K562 (cell line): ENCODE measurements around the gene PPM1M. TPM values are rescaled to one million over a fixed set of nuclear protein-coding genes. Genes with fewer than 3 reads are reported as not detected.

ENCODE experiments used
- ATAC-seq: fragments of 200-7000 bp; cut with Tn5 transposase; 3 replicates; pipeline ENCODE4 v1.9.1; 2020; ENCODE audit warnings: moderate library complexity
- BruUV-seq: library from RNA; stranded (reverse); fragments of 400-500 nt; replicated peaks from 2 replicates; lab custom pipeline; 2021; lab: Mats Ljungman, UMichigan
- CTCF ChIA-PET: fragments of 300-600 bp; formaldehyde crosslinking; extraction: SDS; loops from one replicate; lab custom pipeline; 2021; ENCODE audit warnings: low intra/inter-chr PET ratio; lab: Yijun Ruan, JAX
- POLR2A ChIA-PET: fragments of 300-600, 350-650 bp; sonication (Branson Sonifier 250); formaldehyde crosslinking; extraction: SDS; loops from one replicate; lab custom pipeline; 2021; ENCODE audit warnings: antibody characterized with exemption, inconsistent platforms; lab: Yijun Ruan, JAX
- DNase-seq, 4 experiments: peaks; one replicate each; pipeline versions ENCODE4 v3.0.0 to v3.0.0-alpha.2; 2011 to 2018; ENCODE audit warnings: low spot score in 3 of 4, mixed read lengths in 3 of 4; ENCODE audit errors: extremely low read depth in 1 of 4
- FAIRE-seq: peaks from 2 replicates; lab custom pipeline; 2011; peaks lifted over from hg19 to GRCh38; lab: Jason Lieb, UNC
- H2AFZ ChIP-seq: 2 replicates; pipeline ENCODE4 v1.6.0; 2011; ENCODE audit warnings: low read depth, low read length, control low read depth, inconsistent platforms
- H3K27ac ChIP-seq: fragments of 200-600 bp; 3 replicates; pipeline ENCODE4 v1.8.0; 2011; ENCODE audit warnings: low read depth, mild to moderate bottlenecking, control low read depth, inconsistent platforms, low read length, moderate library complexity, mixed read lengths; ENCODE audit errors: extremely low read depth
- H3K27me3 ChIP-seq, 2 experiments: fragments of 300-600 bp in 1 of 2; 2 replicates in 1 of 2; 3 replicates in 1 of 2; pipeline versions ENCODE4 v1.6.0 to v1.8.0; 2011; ENCODE audit warnings: inconsistent platforms in 2 of 2, low read length in 2 of 2, mild to moderate bottlenecking in 1 of 2, mixed read lengths in 1 of 2, moderate library complexity in 1 of 2; ENCODE audit not compliant: control insufficient read depth in 2 of 2, insufficient read depth in 2 of 2
- H3K36me3 ChIP-seq: fragments of 300-600 bp; 3 replicates; pipeline ENCODE4 v1.8.0; 2011; ENCODE audit warnings: mild to moderate bottlenecking, low read length, inconsistent platforms; ENCODE audit not compliant: control insufficient read depth, insufficient read depth
- H3K4me1 ChIP-seq, 2 experiments: fragments of 200-600 bp in 1 of 2; replicated peaks in 1 of 2; 2 replicates in 1 of 2; 3 replicates in 1 of 2; pipeline versions ENCODE4 v1.5.1 to v1.8.0; 2011; ENCODE audit warnings: inconsistent platforms in 2 of 2, low read length in 2 of 2, mild to moderate bottlenecking in 1 of 2, mixed read lengths in 1 of 2, moderate library complexity in 1 of 2; ENCODE audit not compliant: control insufficient read depth in 2 of 2, insufficient read depth in 2 of 2
- H3K4me2 ChIP-seq: 2 replicates; pipeline ENCODE4 v1.6.1; 2011; ENCODE audit warnings: low read length, control low read depth, inconsistent platforms, mixed read lengths; ENCODE audit not compliant: insufficient read depth
- H3K4me3 ChIP-seq: fragments of 200-600 bp; sonication (generic), shearing (Covaris generic); 2 replicates; pipeline ENCODE4 v1.5.1; 2016; ENCODE audit warnings: control low read depth, inconsistent platforms
- H3K79me2 ChIP-seq: fragments of 200-600 bp; 3 replicates; pipeline ENCODE4 v1.8.0; 2011; ENCODE audit warnings: low read length, inconsistent platforms; ENCODE audit not compliant: control insufficient read depth, insufficient read depth
- H3K9ac ChIP-seq, 2 experiments: 2 replicates each; pipeline versions ENCODE4 v1.6.0 to v1.6.1; 2011; ENCODE audit warnings: low read depth in 2 of 2, low read length in 2 of 2, control low read depth in 1 of 2, inconsistent platforms in 1 of 2, mild to moderate bottlenecking in 1 of 2, mixed read lengths in 1 of 2; ENCODE audit not compliant: insufficient read depth in 1 of 2
- H3K9me1 ChIP-seq: one replicate; pipeline ENCODE4 v1.6.0; 2011; ENCODE audit warnings: inconsistent platforms, mild to moderate bottlenecking, low read length, moderate library complexity; ENCODE audit not compliant: control insufficient read depth, insufficient read depth
- H3K9me3 ChIP-seq: replicated peaks from 2 replicates; pipeline ENCODE4 v1.5.1; 2011; ENCODE audit warnings: low read depth, low read length, inconsistent platforms; ENCODE audit not compliant: control insufficient read depth, insufficient read depth
- H4K20me1 ChIP-seq: replicated peaks from 2 replicates; pipeline ENCODE4 v1.6.1; 2011; ENCODE audit warnings: low read length, inconsistent platforms, mixed read lengths; ENCODE audit not compliant: control insufficient read depth, insufficient read depth
- ADNP ChIP-seq: fragments of 200-800 bp; sonication (Bioruptor generic); IDR thresholded peaks from 2 replicates; pipeline ENCODE4 v1.6.1; 2016; ENCODE audit warnings: missing genetic modification characterization, missing compliant biosample characterization
- BHLHE40 ChIP-seq: IDR thresholded peaks from 2 replicates; pipeline ENCODE4 v1.6.1; 2011; ENCODE audit warnings: low read length, improper control_type of control experiment
- MCM5 ChIP-seq: fragments of 450-650 bp; IDR thresholded peaks from 2 replicates; pipeline ENCODE4 v1.6.1; 2016; ENCODE audit warnings: low read depth
- PHF20 ChIP-seq: fragments of 450-650 bp; IDR thresholded peaks from 2 replicates; pipeline ENCODE4 v1.6.1; 2018; ENCODE audit not compliant: partially characterized antibody
- SETDB1 ChIP-seq: IDR thresholded peaks from one replicate; pipeline ENCODE4 v1.6.1; 2012; ENCODE audit warnings: low read length, control low read depth, inconsistent platforms
- SIRT6 ChIP-seq: IDR thresholded peaks from one replicate; pipeline ENCODE4 v1.6.1; 2012; ENCODE audit warnings: low read depth, mild to moderate bottlenecking, control low read depth, inconsistent platforms, low read length, moderate library complexity
- TEAD4 ChIP-seq, 2 experiments: sonication (generic) in 1 of 2; formaldehyde crosslinking in 1 of 2; IDR thresholded peaks; 2 replicates each; pipeline versions ENCODE4 v1.6.1 to v1.8.0; 2012 to 2022; ENCODE audit warnings: borderline replicate concordance in 1 of 2, inconsistent platforms in 1 of 2, low read length in 1 of 2, mild to moderate bottlenecking in 1 of 2, missing genetic modification reagents in 1 of 2
- THRAP3 ChIP-seq: fragments of 450-650 bp; IDR thresholded peaks from 2 replicates; pipeline ENCODE4 v1.6.1; 2016; ENCODE audit warnings: mild to moderate bottlenecking, inconsistent platforms, borderline replicate concordance
- in situ Hi-C: fragments of 300-500 bp; cut with MboI; formaldehyde crosslinking; loops from 4 replicates; pipeline ENCODE4 v1.15.0; 2018; ENCODE audit warnings: inconsistent platforms, mixed read lengths
- intact Hi-C: fragments of 100-400 bp; cut with micrococcal nuclease; formaldehyde crosslinking; loops from 2 replicates; pipeline ENCODE4 v1.14.2; 2022
- polyA plus RNA-seq, 8 experiments: library from polyadenylated mRNA; depleted of rRNA in 4 of 8; stranded (reverse) in 5 of 8; unstranded in 3 of 8; fragments of >200 nt; fragmentation: Nextera tagmentation in 2 of 8; fragmentation: Illumina TruSeq in 1 of 8; extraction: Ambion mirVana in 2 of 8; extraction: Trizol in 1 of 8; gene quantifications; 2 replicates each; pipeline versions ENCODE4 v1.2.1 to v1.2.3, GENCODE V29; 2011 to 2014; ENCODE audit warnings: inconsistent platforms in 1 of 8, missing spikeins in 1 of 8
- total RNA-seq, 7 experiments: library from RNA; depleted of rRNA in 6 of 7; stranded (reverse); fragments of >200 nt in 6 of 7; fragmentation: Illumina TruSeq in 2 of 7; extraction: Trizol in 2 of 7; gene quantifications; 2 replicates each; pipeline versions ENCODE4 v1.2.1 to v1.2.3, GENCODE V29; 2011 to 2021; ENCODE audit warnings: low replicate concordance in 1 of 7
- TF ChIP-seq, protein P1 (sequence below): fragments of 250-450 bp; sonication (Bioruptor Pico); IDR thresholded peaks from 2 replicates; pipeline ENCODE4 v1.8.0; 2021; ENCODE audit warnings: moderate library complexity, mild to moderate bottlenecking, inconsistent platforms
- TF ChIP-seq, protein P2 (sequence below): fragments of 250-450 bp; sonication (Bioruptor Pico); IDR thresholded peaks from 2 replicates; pipeline ENCODE4 v1.8.0; 2021; ENCODE audit warnings: mild to moderate bottlenecking, moderate library complexity

PPM1M gene
- total and polyA plus RNA-seq, 9 of the 15 experiments (the other 6 are each of a cell fraction or from before 2014, with no cell fraction given), result 1.4 to 9.2 (median 4.4) TPM

DNA sequence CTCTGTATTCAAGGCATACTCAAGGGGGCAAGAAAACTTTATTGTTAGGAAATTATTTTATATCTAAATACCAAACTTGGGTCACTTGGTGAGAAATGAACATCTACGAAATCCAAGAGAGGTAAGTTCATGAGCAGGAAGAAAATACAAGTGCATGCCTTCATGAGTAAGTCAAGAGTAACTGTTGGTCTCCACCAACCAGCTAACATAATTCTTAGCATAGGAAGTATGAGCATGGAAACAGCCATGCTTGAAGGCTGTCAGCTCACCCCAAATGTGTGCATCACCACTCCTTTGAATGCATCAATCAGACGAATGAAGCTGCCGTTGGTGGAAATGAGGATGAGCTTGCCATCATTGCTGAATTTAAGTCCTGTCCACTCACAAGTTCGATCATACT is 13.9 kb downstream of the PPM1M start (continued):
- TF ChIP-seq, protein P1, sequence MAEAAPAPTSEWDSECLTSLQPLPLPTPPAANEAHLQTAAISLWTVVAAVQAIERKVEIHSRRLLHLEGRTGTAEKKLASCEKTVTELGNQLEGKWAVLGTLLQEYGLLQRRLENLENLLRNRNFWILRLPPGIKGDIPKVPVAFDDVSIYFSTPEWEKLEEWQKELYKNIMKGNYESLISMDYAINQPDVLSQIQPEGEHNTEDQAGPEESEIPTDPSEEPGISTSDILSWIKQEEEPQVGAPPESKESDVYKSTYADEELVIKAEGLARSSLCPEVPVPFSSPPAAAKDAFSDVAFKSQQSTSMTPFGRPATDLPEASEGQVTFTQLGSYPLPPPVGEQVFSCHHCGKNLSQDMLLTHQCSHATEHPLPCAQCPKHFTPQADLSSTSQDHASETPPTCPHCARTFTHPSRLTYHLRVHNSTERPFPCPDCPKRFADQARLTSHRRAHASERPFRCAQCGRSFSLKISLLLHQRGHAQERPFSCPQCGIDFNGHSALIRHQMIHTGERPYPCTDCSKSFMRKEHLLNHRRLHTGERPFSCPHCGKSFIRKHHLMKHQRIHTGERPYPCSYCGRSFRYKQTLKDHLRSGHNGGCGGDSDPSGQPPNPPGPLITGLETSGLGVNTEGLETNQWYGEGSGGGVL (CRISPR knock-in tag), result no peak
- TF ChIP-seq TEAD4 (IDR thresholded peaks at IDR 0.05; ENCODE audit: low read length) (no peak), TEAD4 (CRISPR knock-in tag; IDR thresholded peaks at IDR 0.05; ENCODE audit: borderline replicate concordance) (no peak)

DNA sequence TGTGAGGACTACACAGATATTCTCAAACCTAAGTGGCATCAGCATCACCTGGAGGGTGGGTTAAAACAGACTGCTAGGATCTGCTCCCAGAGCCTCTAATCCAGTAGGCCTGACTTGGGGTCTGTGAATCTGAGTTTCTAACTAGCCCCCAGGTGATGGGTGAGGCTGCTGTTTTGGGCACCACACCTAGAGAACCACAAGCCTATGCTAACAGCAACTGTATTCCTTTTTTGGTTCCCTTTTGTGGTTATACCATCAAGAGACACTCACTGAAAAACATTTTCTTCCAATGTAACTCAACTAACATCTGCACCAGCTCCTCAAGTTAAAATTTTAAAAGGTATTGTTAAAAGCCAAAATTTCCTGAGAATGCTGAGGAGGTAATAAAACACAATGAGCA is 16.9 kb downstream of the PPM1M start:
- TF ChIP-seq SIRT6, result no peak
- no peak for TF ChIP-seq THRAP3
- TF ChIP-seq BHLHE40, result no peak
- no peak for TF ChIP-seq ADNP (tag)
- TF ChIP-seq PHF20, result no peak
- no peak for TF ChIP-seq MCM5
- TF ChIP-seq, protein P2, sequence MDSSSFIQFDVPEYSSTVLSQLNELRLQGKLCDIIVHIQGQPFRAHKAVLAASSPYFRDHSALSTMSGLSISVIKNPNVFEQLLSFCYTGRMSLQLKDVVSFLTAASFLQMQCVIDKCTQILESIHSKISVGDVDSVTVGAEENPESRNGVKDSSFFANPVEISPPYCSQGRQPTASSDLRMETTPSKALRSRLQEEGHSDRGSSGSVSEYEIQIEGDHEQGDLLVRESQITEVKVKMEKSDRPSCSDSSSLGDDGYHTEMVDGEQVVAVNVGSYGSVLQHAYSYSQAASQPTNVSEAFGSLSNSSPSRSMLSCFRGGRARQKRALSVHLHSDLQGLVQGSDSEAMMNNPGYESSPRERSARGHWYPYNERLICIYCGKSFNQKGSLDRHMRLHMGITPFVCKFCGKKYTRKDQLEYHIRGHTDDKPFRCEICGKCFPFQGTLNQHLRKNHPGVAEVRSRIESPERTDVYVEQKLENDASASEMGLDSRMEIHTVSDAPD (CRISPR knock-in tag), result no peak
- no peak for TF ChIP-seq SETDB1
- Histone ChIP-seq H4K20me1 (no peaks in the 10 kb centered on the region), H3K4me1 (peaks cover 0 to 19% of the 10 kb centered on the region in 2 experiments; a peak in 3 of 5 replicates), H3K79me2 (peaks cover 46% of the 10 kb centered on the region), H3K9me1 (peaks cover 3% of the 10 kb centered on the region), H3K36me3 (peaks cover 96% of the 10 kb centered on the region), H3K27me3 (no peaks in the 10 kb centered on the region), H3K9me3 (no peaks in the 10 kb centered on the region), H3K27ac (no peak overlapping the region), H3K9ac (no peak overlapping the region), H3K4me2 (no peak overlapping the region), H2AFZ (no peak overlapping the region), H3K4me3 (no peak overlapping the region)
- in situ Hi-C loops, result no loop called here
- no TSS peak for BruUV-seq
- FAIRE-seq (no peak), ATAC-seq (no peak), DNase-seq (no peak)
- ChIA-PET CTCF (no interaction called here), POLR2A (interaction anchor here (0.7 to 1.6 kb wide), 3 partner anchors 9 to 15 kb away, joined by 3 to 7 read pairs (median 5); no protein-coding TSS in a partner anchor)
- intact Hi-C loops, result no loop called here
